WI38 (cell line): ENCODE data around the gene ARF3.
A peak's percentile ranks its signal among the peaks of the same experiment; 100 is the strongest.

Experiments used
- H3K4me3 ChIP-seq: 2 replicates; pipeline ENCODE4 v1.5.1; 2011; ENCODE audit warnings: low read depth, mild to moderate bottlenecking, control low read depth, low read length
- CTCF ChIP-seq: IDR thresholded peaks from 2 replicates; pipeline ENCODE4 v1.5.1; 2012; ENCODE audit warnings: low read depth, mild to moderate bottlenecking, control low read depth, low read length

Gene ARF3

GRCh38 chr12:48995086-48995879, 38.0 kb upstream of the ARF3 start:
- peak; percentile 83 for TF ChIP-seq CTCF
- no peak overlapping the region for H3K4me3 ChIP-seq

- no peak overlapping the region for H3K4me3 ChIP-seq
- TF ChIP-seq CTCF, result no peak
Measured at GRCh38 chr12:48994224-48995085, 37.2 kb upstream of the ARF3 start.

DNA sequence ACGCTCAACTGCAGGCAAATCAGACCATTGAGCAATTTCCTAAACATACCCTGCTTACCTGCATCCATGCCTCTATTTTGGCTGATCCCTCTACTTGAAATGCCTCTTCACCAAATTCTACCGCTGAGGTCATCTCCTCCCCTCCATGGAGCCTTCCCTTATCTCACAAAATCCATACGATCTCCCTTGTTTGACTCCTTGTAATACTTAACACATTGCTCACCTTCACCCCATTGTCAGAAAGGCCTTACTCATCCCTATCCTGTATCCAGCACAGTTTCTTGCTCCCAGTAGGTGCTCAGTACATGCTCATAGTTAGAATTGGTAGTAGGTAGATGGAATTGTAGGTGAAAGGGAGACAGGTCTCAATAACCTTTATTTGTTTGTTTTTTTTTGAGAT, 36.5 kb upstream of the ARF3 start:
- TF ChIP-seq CTCF, result no peak
- no peak overlapping the region for H3K4me3 ChIP-seq

DNA sequence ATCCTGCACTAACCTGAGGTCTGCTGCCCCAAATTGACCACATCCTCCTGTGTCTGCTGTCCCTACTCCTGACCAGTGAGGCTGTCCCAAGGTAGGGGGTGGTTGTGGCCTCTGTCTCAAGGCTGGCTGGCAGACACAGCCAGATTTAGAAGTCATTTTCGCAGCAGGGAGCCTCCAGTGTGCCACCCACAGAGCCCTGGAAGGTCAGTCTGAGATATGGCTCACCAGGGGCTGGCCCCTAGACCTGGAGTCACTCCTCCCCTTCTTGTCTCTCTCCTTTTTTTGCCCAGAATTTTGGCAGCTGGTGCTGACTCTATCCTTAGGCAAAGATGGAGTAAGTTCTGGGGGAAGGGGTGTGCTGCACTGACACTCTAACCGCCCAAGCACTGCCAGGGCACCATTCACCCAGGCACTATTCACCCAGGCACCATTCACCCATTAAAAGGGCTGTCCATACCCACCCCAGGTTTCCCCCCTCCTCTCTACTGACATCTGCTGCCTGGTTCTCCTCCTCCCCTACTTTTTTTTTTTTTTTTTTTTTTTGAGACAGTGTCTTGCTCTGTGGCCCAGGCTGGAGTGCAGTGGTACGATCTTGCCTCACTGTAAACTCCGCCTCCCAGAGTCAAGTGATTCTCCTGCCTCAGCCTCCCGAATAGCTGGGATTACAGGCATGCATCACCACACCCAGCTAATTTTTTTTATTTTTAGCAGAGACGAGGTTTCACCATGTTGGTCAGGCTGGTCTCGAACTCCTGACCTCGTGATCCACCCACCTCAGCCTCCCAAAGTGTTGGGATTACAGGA, 34.2 kb upstream of the ARF3 start:
- no peak for TF ChIP-seq CTCF
- H3K4me3 ChIP-seq, result no peak overlapping the region

GRCh38 chr12:48990552-48990951, 33.3 kb upstream of the ARF3 start:
- no peak overlapping the region for H3K4me3 ChIP-seq
- TF ChIP-seq CTCF, result no peak

- no peak overlapping the region for H3K4me3 ChIP-seq
- TF ChIP-seq CTCF, result peak; percentile 77
Measured at GRCh38 chr12:48988030-48988649, 30.9 kb upstream of the ARF3 start.
